GM06990 (cell line): ENCODE measurements around the gene APOM.

Experiments
- DNase-seq: peaks from one replicate; pipeline ENCODE4 v3.0.0-alpha.2; 2011; ENCODE audit not compliant: insufficient read length; ENCODE audit errors: extremely low read depth
- H3K27me3 ChIP-seq: replicated peaks from 2 replicates; pipeline ENCODE4 v1.6.0; 2011; ENCODE audit warnings: low read length; ENCODE audit not compliant: control insufficient read depth, insufficient read depth
- H3K36me3 ChIP-seq: 2 replicates; pipeline ENCODE4 v1.5.1; 2011; ENCODE audit warnings: low read length; ENCODE audit not compliant: control insufficient read depth, insufficient read depth
- H3K4me3 ChIP-seq: replicated peaks from 2 replicates; pipeline ENCODE4 v1.5.1; 2011; ENCODE audit warnings: low read depth, mild to moderate bottlenecking, control low read depth, low read length
- TF ChIP-seq, protein P1 (sequence below): IDR thresholded peaks from 2 replicates; pipeline ENCODE4 v1.5.1; 2011; ENCODE audit warnings: low read length, control low read depth, mild to moderate bottlenecking, inconsistent platforms; ENCODE audit not compliant: insufficient read depth, poor library complexity, severe bottlenecking

The APOM gene

DNA sequence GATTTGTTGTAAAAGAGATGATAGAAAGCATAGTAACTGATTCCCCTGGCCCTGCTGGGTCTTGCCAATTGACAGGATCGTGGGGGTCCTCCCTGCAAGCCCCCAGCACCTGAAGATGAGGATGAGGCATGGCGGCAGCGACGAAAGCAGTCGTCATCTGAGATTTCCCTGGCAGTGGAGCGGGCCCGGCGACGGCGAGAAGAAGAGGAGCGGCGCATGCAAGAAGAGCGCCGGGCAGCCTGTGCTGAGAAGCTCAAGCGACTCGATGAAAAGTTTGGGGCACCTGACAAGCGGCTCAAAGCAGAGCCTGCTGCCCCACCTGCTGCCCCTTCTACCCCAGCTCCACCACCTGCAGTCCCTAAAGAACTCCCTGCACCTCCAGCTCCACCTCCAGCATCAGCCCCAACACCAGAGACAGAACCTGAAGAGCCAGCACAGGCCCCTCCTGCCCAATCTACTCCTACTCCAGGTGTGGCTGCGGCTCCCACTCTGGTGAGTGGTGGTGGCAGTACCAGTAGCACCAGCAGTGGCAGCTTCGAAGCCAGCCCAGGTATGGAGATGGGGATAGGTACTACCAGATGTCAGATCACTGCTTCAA is 27.9 kb upstream of the APOM start:
- TF ChIP-seq, protein P1, sequence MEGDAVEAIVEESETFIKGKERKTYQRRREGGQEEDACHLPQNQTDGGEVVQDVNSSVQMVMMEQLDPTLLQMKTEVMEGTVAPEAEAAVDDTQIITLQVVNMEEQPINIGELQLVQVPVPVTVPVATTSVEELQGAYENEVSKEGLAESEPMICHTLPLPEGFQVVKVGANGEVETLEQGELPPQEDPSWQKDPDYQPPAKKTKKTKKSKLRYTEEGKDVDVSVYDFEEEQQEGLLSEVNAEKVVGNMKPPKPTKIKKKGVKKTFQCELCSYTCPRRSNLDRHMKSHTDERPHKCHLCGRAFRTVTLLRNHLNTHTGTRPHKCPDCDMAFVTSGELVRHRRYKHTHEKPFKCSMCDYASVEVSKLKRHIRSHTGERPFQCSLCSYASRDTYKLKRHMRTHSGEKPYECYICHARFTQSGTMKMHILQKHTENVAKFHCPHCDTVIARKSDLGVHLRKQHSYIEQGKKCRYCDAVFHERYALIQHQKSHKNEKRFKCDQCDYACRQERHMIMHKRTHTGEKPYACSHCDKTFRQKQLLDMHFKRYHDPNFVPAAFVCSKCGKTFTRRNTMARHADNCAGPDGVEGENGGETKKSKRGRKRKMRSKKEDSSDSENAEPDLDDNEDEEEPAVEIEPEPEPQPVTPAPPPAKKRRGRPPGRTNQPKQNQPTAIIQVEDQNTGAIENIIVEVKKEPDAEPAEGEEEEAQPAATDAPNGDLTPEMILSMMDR = no peak
- peaks cover 71% of the 10 kb centered on the region for H3K36me3 ChIP-seq
- no peaks in the 10 kb centered on the region for H3K27me3 ChIP-seq
- DNase-seq = no peak
- no peak overlapping the region for H3K4me3 ChIP-seq

GRCh38 chr6:31629014-31629413 is 26.7 kb upstream of the APOM start:
- Histone ChIP-seq H3K4me3 (no peak overlapping the region), H3K27me3 (no peaks in the 10 kb centered on the region), H3K36me3 (peaks cover 71% of the 10 kb centered on the region)
- DNase-seq = no peak
- TF ChIP-seq, protein P1 = no peak

DNA sequence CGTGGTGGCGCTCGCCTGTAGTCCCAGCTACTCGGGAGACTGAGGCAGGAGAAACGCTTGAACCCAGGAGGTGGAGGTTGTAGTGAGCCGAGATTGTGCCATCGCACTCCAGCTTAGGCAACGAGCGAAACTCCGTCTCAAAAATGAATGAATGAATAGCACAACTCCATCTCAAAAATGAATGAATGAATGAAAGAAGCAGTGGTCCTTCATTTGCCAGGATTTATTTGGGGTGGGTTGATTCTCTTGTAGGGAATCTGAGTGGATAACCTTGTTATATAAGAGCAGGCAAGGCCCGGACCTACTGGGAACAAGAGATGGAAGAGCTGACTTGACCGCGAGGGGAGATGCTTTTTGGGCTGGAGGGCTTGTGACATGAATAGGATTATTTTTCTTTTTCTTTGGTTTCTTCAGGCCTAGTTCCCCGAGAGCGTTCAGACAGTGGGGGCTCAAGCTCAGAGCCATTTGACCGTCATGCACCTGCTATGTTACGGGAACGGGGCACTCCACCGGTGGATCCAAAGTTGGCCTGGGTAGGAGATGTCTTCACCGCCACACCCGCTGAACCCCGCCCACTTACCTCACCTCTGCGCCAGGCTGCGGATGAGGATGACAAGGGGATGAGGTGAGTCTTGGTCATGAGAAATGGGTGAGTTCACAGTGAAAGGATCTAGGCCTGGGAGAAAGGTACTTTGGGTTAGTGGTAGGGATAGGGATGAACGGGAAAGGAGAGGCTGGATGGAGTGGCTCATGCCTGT is 25.3 kb upstream of the APOM start:
- H3K36me3 ChIP-seq = peaks cover 70% of the 10 kb centered on the region
- TF ChIP-seq, protein P1 = no peak
- DNase-seq = no peak
- no peaks in the 10 kb centered on the region for H3K27me3 ChIP-seq
- no peak overlapping the region for H3K4me3 ChIP-seq

- H3K4me3 ChIP-seq = no peak overlapping the region
- TF ChIP-seq, protein P1 = no peak
- peaks cover 67% of the 10 kb centered on the region for H3K36me3 ChIP-seq
- H3K27me3 ChIP-seq = no peaks in the 10 kb centered on the region
- DNase-seq = no peak
Measured at GRCh38 chr6:31631209-31631608, 24.5 kb upstream of the APOM start.

DNA sequence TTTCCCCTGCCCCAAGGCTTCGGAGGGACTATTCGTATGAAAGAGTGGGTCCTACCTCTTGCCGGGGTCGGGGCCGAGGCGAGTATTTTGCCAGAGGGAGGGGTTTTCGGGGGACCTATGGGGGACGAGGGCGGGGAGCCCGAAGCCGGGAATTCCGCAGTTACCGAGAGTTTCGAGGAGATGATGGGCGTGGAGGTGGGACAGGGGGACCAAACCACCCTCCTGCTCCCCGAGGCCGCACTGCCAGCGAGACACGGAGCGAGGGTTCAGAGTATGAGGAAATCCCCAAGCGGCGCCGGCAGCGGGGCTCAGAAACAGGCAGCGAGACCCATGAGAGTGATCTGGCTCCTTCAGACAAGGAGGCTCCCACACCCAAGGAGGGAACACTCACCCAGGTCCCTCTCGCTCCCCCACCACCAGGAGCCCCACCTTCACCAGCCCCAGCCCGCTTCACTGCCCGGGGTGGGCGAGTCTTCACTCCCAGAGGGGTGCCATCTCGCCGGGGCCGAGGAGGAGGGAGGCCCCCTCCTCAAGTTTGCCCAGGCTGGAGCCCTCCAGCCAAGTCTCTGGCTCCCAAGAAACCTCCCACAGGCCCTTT is 23.9 kb upstream of the APOM start:
- no peak for DNase-seq
- Histone ChIP-seq H3K4me3 (no peak overlapping the region), H3K36me3 (peaks cover 69% of the 10 kb centered on the region), H3K27me3 (no peaks in the 10 kb centered on the region)
- TF ChIP-seq, protein P1 = no peak
